Measurements from ENCODE around the gene TAX1BP1. TPM values are rescaled to one million over a fixed set of nuclear protein-coding genes. Genes with fewer than 3 reads are reported as not detected.

The TAX1BP1 gene
- polyA plus RNA-seq (2012; ENCODE audit: insufficient read depth, insufficient read length, low read depth): 44.4 TPM

- Histone ChIP-seq H3K9me3 (no peaks in the 10 kb centered on the region; the same call in 1 of the 2 replicates), H3K27me3 (no peaks in the 10 kb centered on the region), H3K36me3 (no peaks in the 10 kb centered on the region), H3K4me3 (ENCODE audit: low read depth, low read length) (peak within 1 kb of the TSS; percentile 99), H3K4me1 (peaks cover 5% of the 10 kb centered on the region)
- DNase-seq: peak; percentile 95
- TF ChIP-seq CTCF (IDR thresholded peaks at IDR 0.05; ENCODE audit: low read depth, low read length): no peak
Observed at GRCh38 chr7:27739909-27740448, at the start of gene TAX1BP1. TSS of gene TAX1BP1 (plus strand) at chr7:27740162. CDS start at chr7:27748525, 8,363 bp downstream.

- no peaks in the 10 kb centered on the region for H3K4me1 ChIP-seq
- TF ChIP-seq CTCF (IDR thresholded peaks at IDR 0.05; ENCODE audit: low read depth, low read length): no peak
- H3K9me3 ChIP-seq: no peaks in the 10 kb centered on the region
- H3K27me3 ChIP-seq: no peaks in the 10 kb centered on the region
- H3K4me3 ChIP-seq (ENCODE audit: low read depth, low read length): no peak overlapping the region
- DNase-seq: no peak
- H3K36me3 ChIP-seq: no peaks in the 10 kb centered on the region
Observed at GRCh38 chr7:27690649-27691048, 49.3 kb upstream of the TAX1BP1 start.

- no peaks in the 10 kb centered on the region for H3K36me3 ChIP-seq
- H3K9me3 ChIP-seq: no peaks in the 10 kb centered on the region
- no peak overlapping the region for H3K4me3 ChIP-seq (ENCODE audit: low read depth, low read length)
- no peak for DNase-seq
- no peak for TF ChIP-seq CTCF (IDR thresholded peaks at IDR 0.05; ENCODE audit: low read depth, low read length)
- no peaks in the 10 kb centered on the region for H3K4me1 ChIP-seq
- no peaks in the 10 kb centered on the region for H3K27me3 ChIP-seq
Observed at GRCh38 chr7:27693794-27694193, 46.2 kb upstream of the TAX1BP1 start.

- no peaks in the 10 kb centered on the region for H3K9me3 ChIP-seq
- H3K4me1 ChIP-seq: no peaks in the 10 kb centered on the region
- no peak overlapping the region for H3K4me3 ChIP-seq (ENCODE audit: low read depth, low read length)
- TF ChIP-seq CTCF (IDR thresholded peaks at IDR 0.05; ENCODE audit: low read depth, low read length): no peak
- no peaks in the 10 kb centered on the region for H3K36me3 ChIP-seq
- H3K27me3 ChIP-seq: no peaks in the 10 kb centered on the region
- DNase-seq: no peak
Observed at GRCh38 chr7:27695096-27695495, 44.9 kb upstream of the TAX1BP1 start.

- Histone ChIP-seq H3K27me3 (no peaks in the 10 kb centered on the region), H3K4me3 (ENCODE audit: low read depth, low read length) (no peak overlapping the region), H3K4me1 (no peaks in the 10 kb centered on the region), H3K36me3 (no peaks in the 10 kb centered on the region), H3K9me3 (no peaks in the 10 kb centered on the region)
- no peak for TF ChIP-seq CTCF (IDR thresholded peaks at IDR 0.05; ENCODE audit: low read depth, low read length)
- no peak for DNase-seq
Observed at GRCh38 chr7:27697861-27698430, 42.0 kb upstream of the TAX1BP1 start.

GRCh38 chr7:27699751-27700150, 40.2 kb upstream of the TAX1BP1 start:
- H3K36me3 ChIP-seq: no peaks in the 10 kb centered on the region
- H3K9me3 ChIP-seq: no peaks in the 10 kb centered on the region
- no peak for TF ChIP-seq CTCF (IDR thresholded peaks at IDR 0.05; ENCODE audit: low read depth, low read length)
- no peak overlapping the region for H3K4me3 ChIP-seq (ENCODE audit: low read depth, low read length)
- no peak for DNase-seq
- H3K4me1 ChIP-seq: no peaks in the 10 kb centered on the region; the same call in 1 of the 2 replicates
- no peaks in the 10 kb centered on the region for H3K27me3 ChIP-seq

All from BE2C (cell line).